Activated T-cell treated with anti-CD3 and anti-CD28 coated beads for 24 hours (primary cell): ENCODE results near the gene HMCN1.

Experiments used
- DNase-seq: peaks from one replicate; pipeline ENCODE4 v3.0.0-alpha.2; 2020; ENCODE audit warnings: low read depth

HMCN1 gene

GRCh38 chr1:185804608-185805007, 70.4 kb downstream of the HMCN1 start:
- no peak for DNase-seq

- DNase-seq: no peak
Observed at GRCh38 chr1:185807275-185807674, 73.1 kb downstream of the HMCN1 start.

GRCh38 chr1:185808631-185809030, 74.4 kb downstream of the HMCN1 start:
- no peak for DNase-seq

- no peak for DNase-seq
Observed at GRCh38 chr1:185811073-185811709, 77.0 kb downstream of the HMCN1 start.

GRCh38 chr1:185812934-185813333, 78.7 kb downstream of the HMCN1 start:
- no peak for DNase-seq

- no peak for DNase-seq
Observed at GRCh38 chr1:185813401-185813979, 79.3 kb downstream of the HMCN1 start.

GRCh38 chr1:185816460-185816859, 82.3 kb downstream of the HMCN1 start:
- DNase-seq: no peak

GRCh38 chr1:185819798-185820197, 85.6 kb downstream of the HMCN1 start:
- DNase-seq: no peak

GRCh38 chr1:185821612-185822385, 87.6 kb downstream of the HMCN1 start:
- DNase-seq: no peak

- no peak for DNase-seq
Observed at GRCh38 chr1:185823467-185823866, 89.3 kb downstream of the HMCN1 start.

- DNase-seq: no peak
Observed at GRCh38 chr1:185824106-185824505, 89.9 kb downstream of the HMCN1 start.

GRCh38 chr1:185825556-185825955, 91.4 kb downstream of the HMCN1 start:
- no peak for DNase-seq

- DNase-seq: no peak
Observed at GRCh38 chr1:185834371-185834905, 100.2 kb downstream of the HMCN1 start.

GRCh38 chr1:185835191-185835590, 101.0 kb downstream of the HMCN1 start:
- DNase-seq: no peak

GRCh38 chr1:185837711-185838110, 103.5 kb downstream of the HMCN1 start:
- no peak for DNase-seq

GRCh38 chr1:185838111-185838510, 103.9 kb downstream of the HMCN1 start:
- DNase-seq: no peak

GRCh38 chr1:185840880-185841279, 106.7 kb downstream of the HMCN1 start:
- no peak for DNase-seq

- no peak for DNase-seq
Observed at GRCh38 chr1:185843297-185843869, 109.2 kb downstream of the HMCN1 start.

GRCh38 chr1:185843986-185844385, 109.8 kb downstream of the HMCN1 start:
- no peak for DNase-seq

GRCh38 chr1:185846672-185847444, 112.7 kb downstream of the HMCN1 start:
- no peak for DNase-seq

GRCh38 chr1:185849014-185849413, 114.8 kb downstream of the HMCN1 start:
- no peak for DNase-seq

GRCh38 chr1:185850366-185850765, 116.2 kb downstream of the HMCN1 start:
- no peak for DNase-seq
